ENCODE data around the gene TMEM150B. TPM values are rescaled to one million over a fixed set of nuclear protein-coding genes. Genes with fewer than 3 reads are reported as not detected.

TMEM150B gene
- total and polyA plus RNA-seq, 2 of the 4 experiments (the other 2 are of a cell fraction) = not detected

DNA sequence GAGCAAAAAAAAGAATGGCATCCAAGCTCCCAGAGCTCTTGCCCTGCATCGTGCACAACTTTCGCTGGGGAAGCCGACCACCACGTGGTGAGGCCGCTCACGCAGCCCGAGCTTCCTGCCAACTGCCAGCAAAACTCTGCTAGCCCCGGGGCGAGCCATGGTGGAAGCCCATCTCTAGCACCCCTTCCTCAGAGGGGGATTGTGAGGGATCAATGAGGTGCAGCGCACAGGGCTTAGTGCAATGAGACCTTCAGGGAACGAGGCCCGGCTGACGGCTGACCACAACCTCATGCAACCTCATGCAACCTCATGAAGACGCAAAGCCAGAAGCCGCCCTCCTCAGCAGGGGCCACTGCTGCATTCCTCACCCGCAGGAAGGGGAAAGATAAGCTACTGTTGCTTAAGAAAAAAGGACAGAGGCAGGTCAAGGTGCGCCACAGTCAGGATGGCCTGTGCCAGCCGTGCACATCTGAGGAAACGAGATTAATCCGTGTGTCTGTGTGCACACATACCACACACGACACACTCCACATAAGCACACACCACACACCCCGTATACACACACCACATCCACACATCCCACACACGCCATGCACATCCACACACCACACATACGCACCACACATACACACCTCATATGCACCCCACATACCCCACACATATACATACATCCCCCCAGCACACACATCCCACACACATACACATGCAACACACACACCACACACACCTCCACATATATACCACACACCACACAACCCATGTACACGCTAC is 54.8 kb downstream of the TMEM150B start:
- no peak for TF ChIP-seq RFX5 (IDR thresholded peaks at IDR 0.05; ENCODE audit: low read depth, low read length)
- TF ChIP-seq RAD21 (IDR thresholded peaks at IDR 0.05; ENCODE audit: low read length) = no peak
- no peak for TF ChIP-seq MAFK (IDR thresholded peaks at IDR 0.05; ENCODE audit: low read depth, low read length)
- TF ChIP-seq, protein P1, sequence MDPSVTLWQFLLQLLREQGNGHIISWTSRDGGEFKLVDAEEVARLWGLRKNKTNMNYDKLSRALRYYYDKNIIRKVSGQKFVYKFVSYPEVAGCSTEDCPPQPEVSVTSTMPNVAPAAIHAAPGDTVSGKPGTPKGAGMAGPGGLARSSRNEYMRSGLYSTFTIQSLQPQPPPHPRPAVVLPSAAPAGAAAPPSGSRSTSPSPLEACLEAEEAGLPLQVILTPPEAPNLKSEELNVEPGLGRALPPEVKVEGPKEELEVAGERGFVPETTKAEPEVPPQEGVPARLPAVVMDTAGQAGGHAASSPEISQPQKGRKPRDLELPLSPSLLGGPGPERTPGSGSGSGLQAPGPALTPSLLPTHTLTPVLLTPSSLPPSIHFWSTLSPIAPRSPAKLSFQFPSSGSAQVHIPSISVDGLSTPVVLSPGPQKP (IDR thresholded peaks at IDR 0.05; ENCODE audit: borderline replicate concordance, low read depth, low read length) = no peak
- TF ChIP-seq CTCF (conservative IDR thresholded peaks at IDR 0.05; ENCODE audit: low read depth, low read length) = no peak
- TF ChIP-seq CHD1 (IDR thresholded peaks at IDR 0.05; ENCODE audit: low read depth, low read length) = no peak
- no peak for TF ChIP-seq RCOR1 (IDR thresholded peaks at IDR 0.05; ENCODE audit: insufficient replicate concordance, low read length)
- no peak for TF ChIP-seq MAZ (IDR thresholded peaks at IDR 0.05; ENCODE audit: borderline replicate concordance, low read depth, low read length)
- no peak for TF ChIP-seq CEBPB (IDR thresholded peaks at IDR 0.05; ENCODE audit: low read depth, low read length)
- Histone ChIP-seq H3K4me1 (ENCODE audit: control insufficient read depth, insufficient read depth, low read length) (no peaks in the 10 kb centered on the region), H3K18ac (ENCODE audit: low read depth, low read length) (no peak overlapping the region), H3K9ac (ENCODE audit: low read depth, low read length) (no peak overlapping the region), H3K9me3 (ENCODE audit: control insufficient read depth, insufficient read depth, low read length) (no peaks in the 10 kb centered on the region), H3K9me1 (ENCODE audit: insufficient read depth, low read length) (peaks cover 9% of the 10 kb centered on the region; the same call in 1 of the 2 replicates), H3K4me2 (ENCODE audit: low read depth, low read length) (no peak overlapping the region), H4K20me1 (ENCODE audit: insufficient read depth, low read length) (peaks cover 7% of the 10 kb centered on the region; the same call in 1 of the 2 replicates), H2AK5ac (ENCODE audit: low read depth, low read length) (no peak overlapping the region), H2BK5ac (ENCODE audit: low read depth, low read length, poor library complexity, severe bottlenecking) (peak overlapping the region; percentile 79), H3K56ac (ENCODE audit: extremely low read depth, insufficient read depth, low read length) (no peak overlapping the region; the same call in 1 of the 2 replicates), H3K14ac (replicated peaks; ENCODE audit: low read depth, low read length) (no peak overlapping the region), H2BK120ac (ENCODE audit: low read depth, low read length) (no peak overlapping the region), H2AFZ (replicated peaks; ENCODE audit: low read length, poor library complexity) (no peak overlapping the region), H3K23ac (ENCODE audit: low read depth, low read length) (no peak overlapping the region), H3K79me1 (ENCODE audit: low read depth in 1 of 2, low read length in 2 of 2) (peaks cover 5 to 30% of the 10 kb centered on the region in 2 experiments), H4K91ac (ENCODE audit: insufficient read depth, low read depth, low read length) (no peak overlapping the region), H4K8ac (ENCODE audit: low read depth in 2 of 2, low read length in 2 of 2) (no peak overlapping the region), H2BK15ac (ENCODE audit: low read depth, low read length) (no peak overlapping the region), H3K27me3 (ENCODE audit: control insufficient read depth, insufficient read depth, low read length) (no peaks in the 10 kb centered on the region), H3K27ac (ENCODE audit: insufficient read depth, low read length) (no peak overlapping the region), H3K36me3 (ENCODE audit: control insufficient read depth, insufficient read depth, low read length) (peaks cover 31% of the 10 kb centered on the region), H3K4ac (ENCODE audit: low read depth, low read length) (no peak overlapping the region), H3K4me3 (ENCODE audit: insufficient read depth, low read depth, low read length) (no peak overlapping the region), H2BK20ac (ENCODE audit: low read depth, low read length) (no peak overlapping the region), H2AK9ac (replicated peaks; ENCODE audit: low read depth, low read length, poor library complexity) (peak overlapping the region; percentile 88), H4K5ac (ENCODE audit: low read depth, low read length) (no peak overlapping the region)
- WGBS, 2 experiments (ENCODE audit: extremely low coverage in 2 of 2, insufficient read length in 1 of 2) = 85 to 100% methylated on average over 2 to 8 of the region's 25 CpGs
- ChIA-PET CTCF (no interaction called here), POLR2A (ENCODE audit: unreplicated experiment) (interaction anchor here (0.5 kb wide), 1 partner anchor 137 kb away, joined by 4 read pairs; the partner anchor contains the start of gene UBE2S)
- BruUV-seq (replicated peaks) = no TSS peak
- dilution Hi-C loops (cut with HindIII; ENCODE audit: low sequenced_read_pairs, unreplicated experiment) = no loop called here
- intact Hi-C loops (cut with micrococcal nuclease) = no loop called here
- DNase-seq (no peak), ATAC-seq (ENCODE audit: low read depth) (no peak)
- in situ Hi-C loops (cut with MboI; ENCODE audit: low sequenced_read_pairs) = no loop called here

All from IMR-90 (cell line).